ENCODE data around the gene ABCA3.

ABCA3 gene

DNA sequence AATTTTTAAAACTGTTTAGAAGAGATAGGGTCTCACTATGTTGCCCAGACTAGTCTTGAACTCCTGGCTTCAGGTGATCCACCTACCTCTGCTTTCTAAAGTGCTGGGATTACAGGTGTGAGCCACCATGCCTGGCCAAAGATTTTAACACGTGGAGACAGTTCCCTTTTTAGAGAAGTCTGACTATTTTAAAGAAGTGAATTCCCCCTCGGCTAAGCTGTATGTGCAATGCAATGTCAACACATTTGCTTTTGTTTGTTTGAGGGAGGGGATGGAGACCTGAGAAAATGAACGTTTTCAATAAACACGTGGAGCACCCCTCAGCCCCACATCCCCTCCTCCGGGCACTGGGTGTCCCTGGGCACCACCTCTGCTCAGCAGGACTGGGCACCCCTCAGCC is 58.3 kb downstream of the ABCA3 start:
- DNase-seq (ENCODE audit: extremely low read depth, low read depth) = no peak
- H3K4me3 ChIP-seq (replicated peaks; ENCODE audit: low read depth, low read length) = no peak overlapping the region
- TF ChIP-seq, protein P1, sequence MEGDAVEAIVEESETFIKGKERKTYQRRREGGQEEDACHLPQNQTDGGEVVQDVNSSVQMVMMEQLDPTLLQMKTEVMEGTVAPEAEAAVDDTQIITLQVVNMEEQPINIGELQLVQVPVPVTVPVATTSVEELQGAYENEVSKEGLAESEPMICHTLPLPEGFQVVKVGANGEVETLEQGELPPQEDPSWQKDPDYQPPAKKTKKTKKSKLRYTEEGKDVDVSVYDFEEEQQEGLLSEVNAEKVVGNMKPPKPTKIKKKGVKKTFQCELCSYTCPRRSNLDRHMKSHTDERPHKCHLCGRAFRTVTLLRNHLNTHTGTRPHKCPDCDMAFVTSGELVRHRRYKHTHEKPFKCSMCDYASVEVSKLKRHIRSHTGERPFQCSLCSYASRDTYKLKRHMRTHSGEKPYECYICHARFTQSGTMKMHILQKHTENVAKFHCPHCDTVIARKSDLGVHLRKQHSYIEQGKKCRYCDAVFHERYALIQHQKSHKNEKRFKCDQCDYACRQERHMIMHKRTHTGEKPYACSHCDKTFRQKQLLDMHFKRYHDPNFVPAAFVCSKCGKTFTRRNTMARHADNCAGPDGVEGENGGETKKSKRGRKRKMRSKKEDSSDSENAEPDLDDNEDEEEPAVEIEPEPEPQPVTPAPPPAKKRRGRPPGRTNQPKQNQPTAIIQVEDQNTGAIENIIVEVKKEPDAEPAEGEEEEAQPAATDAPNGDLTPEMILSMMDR (IDR thresholded peaks at IDR 0.05; ENCODE audit: low read depth, low read length, missing control alignments) = no peak

- TF ChIP-seq, protein P1 (IDR thresholded peaks at IDR 0.05; ENCODE audit: low read depth, low read length, missing control alignments) = no peak
- DNase-seq (ENCODE audit: extremely low read depth, low read depth) = no peak
- H3K4me3 ChIP-seq (replicated peaks; ENCODE audit: low read depth, low read length) = no peak overlapping the region
These were observed 59.5 kb downstream of the ABCA3 start for GRCh38 chr16:2280981-2281542.

DNA sequence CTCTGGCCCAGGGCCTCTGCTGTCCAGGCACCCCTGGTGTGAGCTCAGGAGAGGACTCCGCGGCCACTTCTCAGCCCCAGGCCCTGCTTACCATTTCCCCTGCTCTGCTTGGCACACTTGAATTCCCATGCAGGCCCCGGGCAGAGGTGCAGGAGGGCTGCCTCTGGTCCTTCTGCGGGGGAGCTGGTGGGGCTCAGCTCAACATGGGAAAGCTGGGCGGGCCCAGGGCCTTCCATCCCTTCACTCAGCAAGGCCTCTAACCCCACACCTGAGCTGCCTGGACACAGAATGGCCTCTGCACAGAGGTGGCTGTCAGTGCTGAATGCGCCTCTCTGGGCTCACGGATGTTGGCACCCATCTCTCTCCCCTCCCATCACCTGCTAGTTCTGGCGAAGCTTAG is 60.1 kb downstream of the ABCA3 start:
- H3K4me3 ChIP-seq (replicated peaks; ENCODE audit: low read depth, low read length) = no peak overlapping the region
- no peak for DNase-seq (ENCODE audit: extremely low read depth, low read depth)
- TF ChIP-seq, protein P1 (IDR thresholded peaks at IDR 0.05; ENCODE audit: low read depth, low read length, missing control alignments) = no peak

DNA sequence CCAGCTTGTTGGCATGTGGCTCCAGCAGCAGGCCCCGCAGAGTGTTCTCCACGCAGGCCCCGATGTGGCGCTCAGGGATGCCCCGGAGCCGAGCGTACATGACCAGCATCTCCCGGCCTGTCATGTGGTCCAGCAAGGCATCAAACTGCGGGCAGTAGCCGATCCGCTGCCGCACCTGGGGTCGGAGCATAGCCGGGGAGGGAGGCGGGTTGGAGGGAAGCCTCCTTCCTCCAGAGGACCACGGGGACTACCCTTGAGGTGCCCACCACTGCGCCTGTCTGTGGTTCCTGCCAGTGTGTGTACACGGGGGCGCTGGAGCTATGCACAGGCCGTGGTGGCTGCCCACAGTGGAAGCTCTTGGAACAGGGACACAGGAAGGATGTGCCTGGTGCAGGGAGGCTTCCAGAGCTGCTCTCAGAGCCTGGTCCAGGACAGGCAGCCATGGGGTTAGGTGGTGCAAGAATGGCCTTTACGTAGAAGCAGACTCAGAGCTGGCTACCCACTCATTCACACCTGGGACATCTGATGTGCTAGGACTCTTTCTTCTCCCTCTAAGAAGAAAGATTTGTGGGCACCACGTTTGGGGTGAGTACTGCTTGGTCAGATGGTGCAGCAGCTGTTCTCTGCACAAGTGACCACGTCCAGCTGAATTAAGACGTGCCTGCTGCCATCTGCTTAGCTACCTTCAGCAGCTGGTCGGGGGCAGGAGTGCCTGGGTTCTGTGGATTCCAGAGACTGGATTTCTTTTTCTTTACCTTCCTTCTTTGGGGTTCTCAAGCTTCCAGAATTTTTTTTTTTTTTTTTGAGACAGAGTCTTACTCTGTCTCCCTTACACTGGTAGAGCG is 61.4 kb downstream of the ABCA3 start:
- TF ChIP-seq, protein P1 (IDR thresholded peaks at IDR 0.05; ENCODE audit: low read depth, low read length, missing control alignments) = no peak
- no peak for DNase-seq (ENCODE audit: extremely low read depth, low read depth)

GRCh38 chr16:2278272-2278608 is 62.3 kb downstream of the ABCA3 start:
- H3K4me3 ChIP-seq (replicated peaks; ENCODE audit: low read depth, low read length) = no peak overlapping the region
- TF ChIP-seq, protein P1 (IDR thresholded peaks at IDR 0.05; ENCODE audit: low read depth, low read length, missing control alignments) = peak; percentile 9
- DNase-seq (ENCODE audit: extremely low read depth, low read depth) = no peak

More for the DNA sequence above, 61.4 kb downstream of the ABCA3 start:
- no peak overlapping the region for H3K4me3 ChIP-seq (replicated peaks; ENCODE audit: low read depth, low read length)

DNA sequence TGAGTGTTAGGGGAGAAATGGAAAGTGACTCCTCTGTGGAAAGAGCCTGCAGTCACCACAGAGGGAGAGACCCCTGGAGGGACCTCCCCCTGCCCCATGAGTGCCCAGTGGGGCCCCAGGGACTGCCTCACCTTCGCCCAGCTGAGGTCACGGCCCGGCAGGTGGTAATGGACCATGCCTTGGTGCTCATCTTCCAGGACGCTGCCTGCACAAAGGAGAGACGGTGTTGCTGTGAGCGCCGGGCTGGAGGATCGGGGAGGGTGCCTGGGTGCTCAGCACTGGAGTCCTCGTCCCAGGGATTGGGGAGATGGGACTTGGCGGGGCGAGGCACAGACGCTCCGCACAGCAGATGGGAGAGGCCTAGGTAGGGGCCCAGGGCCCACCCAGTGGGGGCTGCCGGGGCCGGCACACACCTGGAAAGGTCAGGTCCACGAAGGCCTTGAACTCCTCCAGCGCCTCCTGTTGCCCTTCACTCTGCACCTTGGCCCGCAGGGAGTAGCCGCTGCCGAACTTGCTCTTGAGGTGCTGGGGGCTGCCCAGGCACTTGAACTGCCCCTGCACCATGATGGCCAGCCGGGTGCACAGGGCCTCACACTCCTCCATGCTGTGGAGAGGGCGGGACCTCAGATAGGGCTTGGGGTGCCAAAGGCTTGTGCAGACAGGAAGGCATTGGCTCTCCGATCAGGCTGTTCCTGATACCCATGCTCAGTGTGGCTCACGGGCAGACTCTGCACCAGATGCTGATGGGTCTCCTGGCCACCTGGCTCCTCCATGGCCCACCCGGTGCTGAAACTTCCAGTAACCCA is 62.9 kb downstream of the ABCA3 start:
- DNase-seq (ENCODE audit: extremely low read depth, low read depth) = no peak
- TF ChIP-seq, protein P1 (IDR thresholded peaks at IDR 0.05; ENCODE audit: low read depth, low read length, missing control alignments) = no peak
- H3K4me3 ChIP-seq (replicated peaks; ENCODE audit: low read depth, low read length) = no peak overlapping the region

All from HFF-Myc (cell line).